GM12892 (cell line): ENCODE measurements around the gene WDR4.

Source experiments
- POLR2A ChIP-seq: IDR thresholded peaks from 2 replicates; pipeline ENCODE4 v1.6.1; 2011; ENCODE audit warnings: low read depth, low read length, control low read depth
- POLR2AphosphoS5 ChIP-seq: IDR thresholded peaks from 2 replicates; pipeline ENCODE4 v1.6.1; 2011; ENCODE audit warnings: low read depth, low read length, control low read depth
- TAF1 ChIP-seq: IDR thresholded peaks from 2 replicates; pipeline ENCODE4 v1.6.1; 2011; ENCODE audit warnings: low read depth, mild to moderate bottlenecking, control low read depth, low read length, borderline replicate concordance

- TF ChIP-seq POLR2A = no peak
- no peak for TF ChIP-seq TAF1
- TF ChIP-seq POLR2AphosphoS5 = no peak
Observed at GRCh38 chr21:42815217-42815616, 64.1 kb downstream of the WDR4 start.
